Stimulated activated CD8-positive, alpha-beta memory T cell treated with anti-CD3 and anti-CD28 coated beads, Interleukin-4, amount 100 ng/mL, for 24 hours (primary cell): ENCODE results near the gene CDC42EP1.

Experiments
- DNase-seq: peaks from one replicate; pipeline ENCODE4 v3.0.0-alpha.2; 2020; ENCODE audit warnings: low read depth

Gene CDC42EP1

GRCh38 chr22:37616201-37617083 is 56.2 kb downstream of the CDC42EP1 start:
- DNase-seq, result no peak

DNA sequence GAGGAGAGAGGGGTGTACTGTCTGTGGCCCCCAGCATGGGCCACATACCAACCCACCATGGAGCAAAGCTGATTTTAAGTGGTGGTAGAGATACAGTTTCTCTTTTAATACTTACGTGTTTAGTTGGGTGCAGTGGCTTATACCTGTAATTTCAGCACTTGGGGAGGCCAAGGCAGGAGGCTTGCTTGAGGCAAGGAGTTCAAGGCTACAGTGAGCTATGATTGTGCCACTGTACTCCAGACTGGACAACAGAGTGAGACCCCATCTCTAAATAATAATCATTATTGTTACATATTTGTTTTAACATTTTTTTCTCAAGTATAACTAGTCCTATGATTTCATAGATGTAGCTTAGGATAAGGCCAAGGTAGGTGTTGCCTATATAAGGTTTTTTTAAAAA is 57.2 kb downstream of the CDC42EP1 start:
- no peak for DNase-seq

- DNase-seq, result no peak
Observed at GRCh38 chr22:37618072-37618656, 57.9 kb downstream of the CDC42EP1 start.

- DNase-seq, result no peak
Observed at GRCh38 chr22:37618674-37619073, 58.4 kb downstream of the CDC42EP1 start.
